ENCODE measurements around the gene CPA2.
"Not testable (repeated sequence)": the region's sequence is repeated elsewhere in the genome, so short reads cannot be mapped to it uniquely, and the experiment has no call there.

Gene CPA2

GRCh38 chr7:130266258-130266960, at the start of gene CPA2:
TSS of gene CPA2 (plus strand) at chr7:130266863. CDS start at chr7:130266882, 19 bp downstream.
- Histone ChIP-seq H3K9me3 (ENCODE audit: low read depth, low read length) (no peaks in the 10 kb centered on the region), H3K27ac (no peak within 1 kb of the TSS), H3K9ac (ENCODE audit: insufficient read length) (no peak within 1 kb of the TSS), H3K36me3 (ENCODE audit: insufficient read depth, low read length) (no peaks in the 10 kb centered on the region), H3K4me3 (no peak within 1 kb of the TSS)
- DNase-seq (ENCODE audit: low read depth, low spot score), result no peak
- TF ChIP-seq EZH2 (IDR thresholded peaks at IDR 0.05) (no peak), FOXP2 (optimal IDR thresholded peaks at IDR 0.05; ENCODE audit: control extremely low read depth, extremely low read length, insufficient read depth) (no peak), POLR2AphosphoS5 (IDR thresholded peaks at IDR 0.05; ENCODE audit: borderline replicate concordance, low read depth, low read length) (no peak)

- TF ChIP-seq FOXP2 (optimal IDR thresholded peaks at IDR 0.05; ENCODE audit: control extremely low read depth, extremely low read length, insufficient read depth), result no peak
- TF ChIP-seq POLR2AphosphoS5 (IDR thresholded peaks at IDR 0.05; ENCODE audit: borderline replicate concordance, low read depth, low read length), result no peak
- no peak for TF ChIP-seq EZH2 (IDR thresholded peaks at IDR 0.05)
- no peak overlapping the region for H3K27ac ChIP-seq
- H3K4me3 ChIP-seq, result no peak overlapping the region
- no peaks in the 10 kb centered on the region for H3K36me3 ChIP-seq (ENCODE audit: insufficient read depth, low read length)
- H3K9ac ChIP-seq (ENCODE audit: insufficient read length), result no peak overlapping the region
- no peaks in the 10 kb centered on the region for H3K9me3 ChIP-seq (ENCODE audit: low read depth, low read length)
- DNase-seq (ENCODE audit: low read depth, low spot score), result no peak
Measured at GRCh38 chr7:130218806-130219620, 47.6 kb upstream of the CPA2 start.

GRCh38 chr7:130219871-130220270, 46.8 kb upstream of the CPA2 start:
- TF ChIP-seq POLR2AphosphoS5 (IDR thresholded peaks at IDR 0.05; ENCODE audit: borderline replicate concordance, low read depth, low read length) (no peak), FOXP2 (optimal IDR thresholded peaks at IDR 0.05; ENCODE audit: control extremely low read depth, extremely low read length, insufficient read depth) (no peak), EZH2 (IDR thresholded peaks at IDR 0.05) (no peak)

GRCh38 chr7:130221746-130222145, 44.9 kb upstream of the CPA2 start:
- no peak for TF ChIP-seq FOXP2 (optimal IDR thresholded peaks at IDR 0.05; ENCODE audit: control extremely low read depth, extremely low read length, insufficient read depth)
- no peak for TF ChIP-seq POLR2AphosphoS5 (IDR thresholded peaks at IDR 0.05; ENCODE audit: borderline replicate concordance, low read depth, low read length)
- no peak for TF ChIP-seq EZH2 (IDR thresholded peaks at IDR 0.05)
- Histone ChIP-seq H3K9me3 (ENCODE audit: low read depth, low read length) (no peaks in the 10 kb centered on the region), H3K36me3 (ENCODE audit: insufficient read depth, low read length) (no peaks in the 10 kb centered on the region), H3K9ac (ENCODE audit: insufficient read length) (no peak overlapping the region), H3K27ac (no peak overlapping the region), H3K4me3 (no peak overlapping the region)
- no peak for DNase-seq (ENCODE audit: low read depth, low spot score)

More at GRCh38 chr7:130219871-130220270, 46.8 kb upstream of the CPA2 start:
- no peak for DNase-seq (ENCODE audit: low read depth, low spot score)
- H3K36me3 ChIP-seq (ENCODE audit: insufficient read depth, low read length), result no peaks in the 10 kb centered on the region
- no peaks in the 10 kb centered on the region for H3K9me3 ChIP-seq (ENCODE audit: low read depth, low read length)
- no peak overlapping the region for H3K9ac ChIP-seq (ENCODE audit: insufficient read length)
- H3K27ac ChIP-seq, result no peak overlapping the region
- no peak overlapping the region for H3K4me3 ChIP-seq

- no peak for DNase-seq (ENCODE audit: low read depth, low spot score)
- H3K9me3 ChIP-seq (ENCODE audit: low read depth, low read length), result no peaks in the 10 kb centered on the region
- H3K27ac ChIP-seq, result no peak overlapping the region
- H3K4me3 ChIP-seq, result no peak overlapping the region
- TF ChIP-seq POLR2AphosphoS5 (IDR thresholded peaks at IDR 0.05; ENCODE audit: borderline replicate concordance, low read depth, low read length) (no peak), FOXP2 (optimal IDR thresholded peaks at IDR 0.05; ENCODE audit: control extremely low read depth, extremely low read length, insufficient read depth) (no peak), EZH2 (IDR thresholded peaks at IDR 0.05) (no peak)
- H3K9ac ChIP-seq (ENCODE audit: insufficient read length), result no peak overlapping the region
- no peaks in the 10 kb centered on the region for H3K36me3 ChIP-seq (ENCODE audit: insufficient read depth, low read length)
Measured at GRCh38 chr7:130223646-130224045, 43.0 kb upstream of the CPA2 start.

GRCh38 chr7:130224210-130224609, 42.5 kb upstream of the CPA2 start:
- no peaks in the 10 kb centered on the region for H3K36me3 ChIP-seq (ENCODE audit: insufficient read depth, low read length)
- H3K4me3 ChIP-seq, result no peak overlapping the region
- no peaks in the 10 kb centered on the region for H3K9me3 ChIP-seq (ENCODE audit: low read depth, low read length)
- H3K9ac ChIP-seq (ENCODE audit: insufficient read length), result no peak overlapping the region
- H3K27ac ChIP-seq, result no peak overlapping the region
- TF ChIP-seq POLR2AphosphoS5 (IDR thresholded peaks at IDR 0.05; ENCODE audit: borderline replicate concordance, low read depth, low read length) (no peak), EZH2 (IDR thresholded peaks at IDR 0.05) (no peak), FOXP2 (optimal IDR thresholded peaks at IDR 0.05; ENCODE audit: control extremely low read depth, extremely low read length, insufficient read depth) (no peak)
- DNase-seq (ENCODE audit: low read depth, low spot score), result no peak

- not testable (repeated sequence) for DNase-seq (ENCODE audit: low read depth, low spot score); H3K27ac ChIP-seq; H3K4me3 ChIP-seq
Measured at GRCh38 chr7:130224923-130225322, 41.7 kb upstream of the CPA2 start.

GRCh38 chr7:130226333-130226732, 40.3 kb upstream of the CPA2 start:
- TF ChIP-seq EZH2 (IDR thresholded peaks at IDR 0.05) (no peak), POLR2AphosphoS5 (IDR thresholded peaks at IDR 0.05; ENCODE audit: borderline replicate concordance, low read depth, low read length) (no peak), FOXP2 (optimal IDR thresholded peaks at IDR 0.05; ENCODE audit: control extremely low read depth, extremely low read length, insufficient read depth) (no peak)

More at GRCh38 chr7:130224923-130225322, 41.7 kb upstream of the CPA2 start:
- H3K9me3 ChIP-seq (ENCODE audit: low read depth, low read length); H3K36me3 ChIP-seq (ENCODE audit: insufficient read depth, low read length); H3K9ac ChIP-seq (ENCODE audit: insufficient read length): not testable (repeated sequence)

More at GRCh38 chr7:130226333-130226732, 40.3 kb upstream of the CPA2 start:
- no peak overlapping the region for H3K9ac ChIP-seq (ENCODE audit: insufficient read length)
- H3K27ac ChIP-seq, result no peak overlapping the region
- DNase-seq (ENCODE audit: low read depth, low spot score), result no peak
- H3K4me3 ChIP-seq, result no peak overlapping the region
- no peaks in the 10 kb centered on the region for H3K36me3 ChIP-seq (ENCODE audit: insufficient read depth, low read length)
- no peaks in the 10 kb centered on the region for H3K9me3 ChIP-seq (ENCODE audit: low read depth, low read length)
